GM23338 (cell line): ENCODE data around the gene ZEB1. TPM values are rescaled to one million over a fixed set of nuclear protein-coding genes. Genes with fewer than 3 reads are reported as not detected.

ENCODE experiments used
- ATAC-seq: fragments of 200-7000 bp; cut with Tn5 transposase; 3 replicates; pipeline ENCODE4 v1.9.1; 2020
- DNase-seq: peaks from one replicate; pipeline ENCODE4 v3.0.0-alpha.2; 2015; ENCODE audit warnings: low spot score
- H2AFZ ChIP-seq: fragments of 200-600 bp; sonication (generic); 2 replicates; pipeline ENCODE4 v1.8.0; 2016; ENCODE audit warnings: antibody characterized with exemption, mild to moderate bottlenecking, moderate library complexity
- H3F3A ChIP-seq: fragments of 200-600 bp; sonication (generic); replicated peaks from 2 replicates; pipeline ENCODE4 v1.8.0; 2017; ENCODE audit warnings: antibody characterized with exemption, mixed run types, low read depth
- H3K27ac ChIP-seq: fragments of 200-600 bp; sonication (generic); 2 replicates; pipeline ENCODE4 v1.6.1; 2016; ENCODE audit warnings: low read depth
- H3K27me3 ChIP-seq: fragments of 200-600 bp; sonication (generic); 2 replicates; pipeline ENCODE4 v1.8.0; 2016; ENCODE audit warnings: mild to moderate bottlenecking, mixed run types, moderate library complexity; ENCODE audit not compliant: insufficient read depth
- H3K36me3 ChIP-seq: fragments of 200-600 bp; sonication (generic); 2 replicates; pipeline ENCODE4 v1.8.0; 2016; ENCODE audit warnings: mild to moderate bottlenecking; ENCODE audit not compliant: insufficient read depth
- H3K4me1 ChIP-seq: fragments of 200-600 bp; sonication (generic); 2 replicates; pipeline ENCODE4 v1.8.0; 2016; ENCODE audit warnings: mild to moderate bottlenecking, moderate library complexity; ENCODE audit not compliant: insufficient read depth
- H3K4me2 ChIP-seq: fragments of 200-600 bp; sonication (generic); 2 replicates; pipeline ENCODE4 v1.7.1; 2017; ENCODE audit warnings: mixed run types
- H3K4me3 ChIP-seq: fragments of 200-600 bp; sonication (generic); 2 replicates; pipeline ENCODE4 v1.6.1; 2016; ENCODE audit warnings: mixed run types
- H3K79me2 ChIP-seq: fragments of 200-600 bp; sonication (generic); replicated peaks from 2 replicates; pipeline ENCODE4 v1.8.0; 2017; ENCODE audit warnings: mild to moderate bottlenecking; ENCODE audit not compliant: insufficient read depth
- H3K9me2 ChIP-seq: fragments of 200-600 bp; sonication (generic); 2 replicates; pipeline ENCODE4 v1.8.0; 2017; ENCODE audit not compliant: insufficient read depth
- H4K20me1 ChIP-seq: fragments of 200-600 bp; sonication (generic); replicated peaks from 2 replicates; pipeline ENCODE4 v1.8.0; 2017; ENCODE audit warnings: mild to moderate bottlenecking; ENCODE audit not compliant: insufficient read depth
- H3K27ac Mint-ChIP-seq: 2 replicates; pipeline ENCODE4 v1.8.0; 2020; ENCODE audit warnings: inconsistent platforms, mild to moderate bottlenecking, moderate library complexity, mixed read lengths
- H3K27me3 Mint-ChIP-seq: 3 replicates; pipeline ENCODE4 v1.8.0; 2022; ENCODE audit warnings: low read depth, mild to moderate bottlenecking, moderate library complexity, mixed read lengths, inconsistent platforms; ENCODE audit not compliant: insufficient read depth, poor library complexity
- H3K36me3 Mint-ChIP-seq: 3 replicates; pipeline ENCODE4 v1.8.0; 2021; ENCODE audit warnings: low read depth, mild to moderate bottlenecking, inconsistent platforms, moderate library complexity, mixed read lengths
- H3K4me1 Mint-ChIP-seq: 3 replicates; pipeline ENCODE4 v1.8.0; 2020; ENCODE audit warnings: mild to moderate bottlenecking, inconsistent platforms, mixed read lengths
- H3K4me3 Mint-ChIP-seq: 3 replicates; pipeline ENCODE4 v1.8.0; 2021; ENCODE audit warnings: moderate library complexity, mild to moderate bottlenecking, inconsistent platforms, mixed read lengths
- H3K9me3 Mint-ChIP-seq: 3 replicates; pipeline ENCODE4 v1.8.0; 2020; ENCODE audit warnings: moderate library complexity, mild to moderate bottlenecking, inconsistent platforms, mixed read lengths
- CREB1 ChIP-seq: fragments of 250-450 bp; sonication (Bioruptor Pico); IDR thresholded peaks from 2 replicates; pipeline ENCODE4 v1.5.0; 2020; ENCODE audit warnings: low read depth, mild to moderate bottlenecking, moderate library complexity
- ETS1 ChIP-seq: IDR thresholded peaks from 2 replicates; pipeline ENCODE4 v1.6.1; 2016; ENCODE audit warnings: antibody characterized with exemption
- EZH2 ChIP-seq: fragments of 200-600 bp; sonication (generic); IDR thresholded peaks from one replicate; pipeline ENCODE4 v1.8.0; 2017; ENCODE audit warnings: antibody characterized with exemption, mild to moderate bottlenecking, low read depth; ENCODE audit not compliant: unreplicated experiment
- EZH2phosphoT487 ChIP-seq: fragments of 200-600 bp; sonication (generic); IDR thresholded peaks from one replicate; pipeline ENCODE4 v1.8.1; 2018; ENCODE audit warnings: antibody characterized with exemption; ENCODE audit not compliant: unreplicated experiment
- JUNB ChIP-seq: IDR thresholded peaks from one replicate; pipeline ENCODE4 v1.6.1; 2016; ENCODE audit warnings: antibody characterized with exemption; ENCODE audit not compliant: unreplicated experiment
- NANOG ChIP-seq: IDR thresholded peaks from 2 replicates; pipeline ENCODE4 v1.6.1; 2016; ENCODE audit warnings: antibody characterized with exemption, borderline replicate concordance
- POLR2AphosphoS5 ChIP-seq: IDR thresholded peaks from 2 replicates; pipeline ENCODE4 v1.6.1; 2016; ENCODE audit warnings: antibody characterized with exemption, low read depth
- STAT1 ChIP-seq: IDR thresholded peaks from one replicate; pipeline ENCODE4 v1.6.1; 2016; ENCODE audit warnings: antibody characterized with exemption; ENCODE audit not compliant: unreplicated experiment
- ZNF114 ChIP-seq: fragments of 250-450 bp; sonication (Bioruptor Pico); IDR thresholded peaks from 2 replicates; pipeline ENCODE4 v1.5.0; 2020; ENCODE audit warnings: mild to moderate bottlenecking, moderate library complexity
- ZNF331 ChIP-seq: fragments of 250-450 bp; sonication (Bioruptor Pico); IDR thresholded peaks from 2 replicates; pipeline ENCODE4 v1.5.0; 2020; ENCODE audit warnings: low read depth, mild to moderate bottlenecking, moderate library complexity
- polyA plus RNA-seq: library from polyadenylated mRNA; unstranded; fragments of >200 nt; fragmentation: Nextera tagmentation; extraction: Ambion mirVana; gene quantifications from 2 replicates; pipeline ENCODE4 v1.2.1, GENCODE V29; 2016
- total RNA-seq: library from RNA; depleted of rRNA; stranded (reverse); fragments of >200 nt; shearing (Covaris generic); gene quantifications from 2 replicates; pipeline ENCODE4 v1.2.3, GENCODE V29; 2014
- TF ChIP-seq, protein P1 (sequence below): fragments of 250-450 bp; sonication (Bioruptor Pico); IDR thresholded peaks from 2 replicates; pipeline ENCODE4 v1.5.0; 2020; ENCODE audit warnings: mild to moderate bottlenecking, moderate library complexity
- TF ChIP-seq, protein P2 (sequence below): IDR thresholded peaks from one replicate; pipeline ENCODE4 v1.6.1; 2018; ENCODE audit warnings: antibody characterized with exemption; ENCODE audit not compliant: unreplicated experiment

ZEB1 gene
- total and polyA plus RNA-seq, 2 experiments from 2014 or later = 0.16 to 0.45 TPM

DNA sequence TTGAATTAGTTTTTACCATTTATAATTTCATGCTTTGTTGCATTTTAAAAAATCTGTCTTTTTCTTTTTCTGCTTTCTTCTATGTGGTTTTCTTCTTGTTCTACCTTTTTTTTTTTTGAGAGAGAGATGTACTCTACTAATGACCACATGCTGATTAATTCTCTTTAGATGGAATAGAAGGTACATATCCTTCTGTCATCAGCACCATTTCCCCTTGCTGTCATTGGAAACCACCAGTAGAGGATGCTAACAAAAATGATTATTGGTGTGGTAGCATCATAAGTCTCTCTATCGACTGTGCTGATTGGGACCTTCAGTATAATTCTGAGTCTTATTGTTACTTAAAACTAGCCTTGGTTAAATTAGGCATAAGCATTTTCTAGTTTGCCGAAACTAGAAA, 3.6 kb downstream of the ZEB1 start:
- Histone ChIP-seq H3K4me2 (no peak overlapping the region), H3K4me3 (no peak overlapping the region), H3K9me2 (no peaks in the 10 kb centered on the region), H2AFZ (no peak overlapping the region), H3K79me2 (no peaks in the 10 kb centered on the region), H3K4me1 (peaks cover 12% of the 10 kb centered on the region), H3K36me3 (no peaks in the 10 kb centered on the region), H4K20me1 (no peaks in the 10 kb centered on the region), H3K27ac (no peak overlapping the region), H3F3A (no peaks in the 10 kb centered on the region), H3K27me3 (peaks cover 81% of the 10 kb centered on the region)
- TF ChIP-seq ZNF114 (no peak), POLR2AphosphoS5 (no peak), JUNB (no peak), NANOG (no peak), EZH2 (no peak), STAT1 (no peak), CREB1 (CRISPR knock-in tag) (no peak), ETS1 (no peak), ZNF331 (CRISPR knock-in tag) (no peak), EZH2phosphoT487 (no peak)
- TF ChIP-seq, protein P1, sequence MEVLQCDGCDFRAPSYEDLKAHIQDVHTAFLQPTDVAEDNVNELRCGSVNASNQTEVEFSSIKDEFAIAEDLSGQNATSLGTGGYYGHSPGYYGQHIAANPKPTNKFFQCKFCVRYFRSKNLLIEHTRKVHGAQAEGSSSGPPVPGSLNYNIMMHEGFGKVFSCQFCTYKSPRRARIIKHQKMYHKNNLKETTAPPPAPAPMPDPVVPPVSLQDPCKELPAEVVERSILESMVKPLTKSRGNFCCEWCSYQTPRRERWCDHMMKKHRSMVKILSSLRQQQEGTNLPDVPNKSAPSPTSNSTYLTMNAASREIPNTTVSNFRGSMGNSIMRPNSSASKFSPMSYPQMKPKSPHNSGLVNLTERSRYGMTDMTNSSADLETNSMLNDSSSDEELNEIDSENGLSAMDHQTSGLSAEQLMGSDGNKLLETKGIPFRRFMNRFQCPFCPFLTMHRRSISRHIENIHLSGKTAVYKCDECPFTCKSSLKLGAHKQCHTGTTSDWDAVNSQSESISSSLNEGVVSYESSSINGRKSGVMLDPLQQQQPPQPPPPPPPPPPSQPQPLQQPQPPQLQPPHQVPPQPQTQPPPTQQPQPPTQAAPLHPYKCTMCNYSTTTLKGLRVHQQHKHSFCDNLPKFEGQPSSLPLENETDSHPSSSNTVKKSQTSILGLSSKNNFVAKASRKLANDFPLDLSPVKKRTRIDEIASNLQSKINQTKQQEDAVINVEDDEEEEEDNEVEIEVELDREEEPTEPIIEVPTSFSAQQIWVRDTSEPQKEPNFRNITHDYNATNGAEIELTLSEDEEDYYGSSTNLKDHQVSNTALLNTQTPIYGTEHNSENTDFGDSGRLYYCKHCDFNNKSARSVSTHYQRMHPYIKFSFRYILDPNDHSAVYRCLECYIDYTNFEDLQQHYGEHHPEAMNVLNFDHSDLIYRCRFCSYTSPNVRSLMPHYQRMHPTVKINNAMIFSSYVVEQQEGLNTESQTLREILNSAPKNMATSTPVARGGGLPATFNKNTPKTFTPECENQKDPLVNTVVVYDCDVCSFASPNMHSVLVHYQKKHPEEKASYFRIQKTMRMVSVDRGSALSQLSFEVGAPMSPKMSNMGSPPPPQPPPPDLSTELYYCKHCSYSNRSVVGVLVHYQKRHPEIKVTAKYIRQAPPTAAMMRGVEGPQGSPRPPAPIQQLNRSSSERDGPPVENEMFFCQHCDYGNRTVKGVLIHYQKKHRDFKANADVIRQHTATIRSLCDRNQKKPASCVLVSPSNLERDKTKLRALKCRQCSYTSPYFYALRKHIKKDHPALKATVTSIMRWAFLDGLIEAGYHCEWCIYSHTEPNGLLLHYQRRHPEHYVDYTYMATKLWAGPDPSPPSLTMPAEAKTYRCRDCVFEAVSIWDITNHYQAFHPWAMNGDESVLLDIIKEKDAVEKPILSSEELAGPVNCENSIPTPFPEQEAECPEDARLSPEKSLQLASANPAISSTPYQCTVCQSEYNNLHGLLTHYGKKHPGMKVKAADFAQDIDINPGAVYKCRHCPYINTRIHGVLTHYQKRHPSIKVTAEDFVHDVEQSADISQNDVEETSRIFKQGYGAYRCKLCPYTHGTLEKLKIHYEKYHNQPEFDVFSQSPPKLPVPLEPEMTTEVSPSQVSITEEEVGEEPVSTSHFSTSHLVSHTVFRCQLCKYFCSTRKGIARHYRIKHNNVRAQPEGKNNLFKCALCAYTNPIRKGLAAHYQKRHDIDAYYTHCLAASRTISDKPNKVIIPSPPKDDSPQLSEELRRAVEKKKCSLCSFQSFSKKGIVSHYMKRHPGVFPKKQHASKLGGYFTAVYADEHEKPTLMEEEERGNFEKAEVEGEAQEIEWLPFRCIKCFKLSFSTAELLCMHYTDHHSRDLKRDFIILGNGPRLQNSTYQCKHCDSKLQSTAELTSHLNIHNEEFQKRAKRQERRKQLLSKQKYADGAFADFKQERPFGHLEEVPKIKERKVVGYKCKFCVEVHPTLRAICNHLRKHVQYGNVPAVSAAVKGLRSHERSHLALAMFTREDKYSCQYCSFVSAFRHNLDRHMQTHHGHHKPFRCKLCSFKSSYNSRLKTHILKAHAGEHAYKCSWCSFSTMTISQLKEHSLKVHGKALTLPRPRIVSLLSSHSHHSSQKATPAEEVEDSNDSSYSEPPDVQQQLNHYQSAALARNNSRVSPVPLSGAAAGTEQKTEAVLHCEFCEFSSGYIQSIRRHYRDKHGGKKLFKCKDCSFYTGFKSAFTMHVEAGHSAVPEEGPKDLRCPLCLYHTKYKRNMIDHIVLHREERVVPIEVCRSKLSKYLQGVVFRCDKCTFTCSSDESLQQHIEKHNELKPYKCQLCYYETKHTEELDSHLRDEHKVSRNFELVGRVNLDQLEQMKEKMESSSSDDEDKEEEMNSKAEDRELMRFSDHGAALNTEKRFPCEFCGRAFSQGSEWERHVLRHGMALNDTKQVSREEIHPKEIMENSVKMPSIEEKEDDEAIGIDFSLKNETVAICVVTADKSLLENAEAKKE (CRISPR knock-in tag) = no peak
- TF ChIP-seq, protein P2, sequence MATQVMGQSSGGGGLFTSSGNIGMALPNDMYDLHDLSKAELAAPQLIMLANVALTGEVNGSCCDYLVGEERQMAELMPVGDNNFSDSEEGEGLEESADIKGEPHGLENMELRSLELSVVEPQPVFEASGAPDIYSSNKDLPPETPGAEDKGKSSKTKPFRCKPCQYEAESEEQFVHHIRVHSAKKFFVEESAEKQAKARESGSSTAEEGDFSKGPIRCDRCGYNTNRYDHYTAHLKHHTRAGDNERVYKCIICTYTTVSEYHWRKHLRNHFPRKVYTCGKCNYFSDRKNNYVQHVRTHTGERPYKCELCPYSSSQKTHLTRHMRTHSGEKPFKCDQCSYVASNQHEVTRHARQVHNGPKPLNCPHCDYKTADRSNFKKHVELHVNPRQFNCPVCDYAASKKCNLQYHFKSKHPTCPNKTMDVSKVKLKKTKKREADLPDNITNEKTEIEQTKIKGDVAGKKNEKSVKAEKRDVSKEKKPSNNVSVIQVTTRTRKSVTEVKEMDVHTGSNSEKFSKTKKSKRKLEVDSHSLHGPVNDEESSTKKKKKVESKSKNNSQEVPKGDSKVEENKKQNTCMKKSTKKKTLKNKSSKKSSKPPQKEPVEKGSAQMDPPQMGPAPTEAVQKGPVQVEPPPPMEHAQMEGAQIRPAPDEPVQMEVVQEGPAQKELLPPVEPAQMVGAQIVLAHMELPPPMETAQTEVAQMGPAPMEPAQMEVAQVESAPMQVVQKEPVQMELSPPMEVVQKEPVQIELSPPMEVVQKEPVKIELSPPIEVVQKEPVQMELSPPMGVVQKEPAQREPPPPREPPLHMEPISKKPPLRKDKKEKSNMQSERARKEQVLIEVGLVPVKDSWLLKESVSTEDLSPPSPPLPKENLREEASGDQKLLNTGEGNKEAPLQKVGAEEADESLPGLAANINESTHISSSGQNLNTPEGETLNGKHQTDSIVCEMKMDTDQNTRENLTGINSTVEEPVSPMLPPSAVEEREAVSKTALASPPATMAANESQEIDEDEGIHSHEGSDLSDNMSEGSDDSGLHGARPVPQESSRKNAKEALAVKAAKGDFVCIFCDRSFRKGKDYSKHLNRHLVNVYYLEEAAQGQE = no peak
- H3K4me3 Mint-ChIP-seq = no peak overlapping the region
- H3K27ac Mint-ChIP-seq = no peak overlapping the region
- peaks cover 38% of the 10 kb centered on the region for H3K27me3 Mint-ChIP-seq
- H3K9me3 Mint-ChIP-seq = no peaks in the 10 kb centered on the region
- DNase-seq = no peak
- peaks cover 20% of the 10 kb centered on the region for H3K4me1 Mint-ChIP-seq
- H3K36me3 Mint-ChIP-seq = no peaks in the 10 kb centered on the region
- no peak for ATAC-seq
